ENCODE results near the gene MAP1B.
"Not testable (repeated sequence)": the region's sequence is repeated elsewhere in the genome, so short reads cannot be mapped to it uniquely, and the experiment has no call there.

MAP1B gene

DNA sequence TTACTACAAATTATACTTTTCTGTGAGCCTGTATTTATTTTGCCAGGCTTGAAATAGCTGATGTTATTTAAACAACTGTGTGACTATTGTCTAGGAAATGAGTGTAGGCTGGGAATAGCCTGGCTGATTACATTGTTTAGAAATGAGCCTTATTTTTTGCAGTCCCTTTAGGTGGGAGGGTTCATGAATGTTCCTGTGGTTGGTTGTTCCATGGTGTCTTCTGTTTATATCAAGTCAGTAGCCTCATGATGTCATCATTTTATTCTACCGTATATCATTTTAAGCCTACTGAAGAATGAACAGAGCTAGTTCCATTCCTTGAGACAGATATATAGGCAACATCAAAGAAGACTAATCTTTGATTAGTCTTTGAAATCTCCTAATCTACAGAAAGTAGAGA lies 53.1 kb downstream of the MAP1B start:
- Histone ChIP-seq H3K36me3 (ENCODE audit: control insufficient read depth, insufficient read depth, low read length) (no peaks in the 10 kb centered on the region), H3K4me1 (ENCODE audit: control insufficient read depth, insufficient read depth, low read length) (peaks cover 4% of the 10 kb centered on the region; the same call in 1 of the 2 replicates), H3K27me3 (ENCODE audit: control insufficient read depth, insufficient read depth, low read length) (no peaks in the 10 kb centered on the region), H3K9me3 (ENCODE audit: control insufficient read depth, insufficient read depth, low read length) (no peaks in the 10 kb centered on the region), H3K27ac (ENCODE audit: low read length) (no peak overlapping the region), H3K4me3 (ENCODE audit: low read length) (no peak overlapping the region)
- no CpG with 5 or more reads among the region's 1 CpG for WGBS (ENCODE audit: insufficient coverage, insufficient read length)
- no peak for DNase-seq (ENCODE audit: low read depth, low spot score)

DNA sequence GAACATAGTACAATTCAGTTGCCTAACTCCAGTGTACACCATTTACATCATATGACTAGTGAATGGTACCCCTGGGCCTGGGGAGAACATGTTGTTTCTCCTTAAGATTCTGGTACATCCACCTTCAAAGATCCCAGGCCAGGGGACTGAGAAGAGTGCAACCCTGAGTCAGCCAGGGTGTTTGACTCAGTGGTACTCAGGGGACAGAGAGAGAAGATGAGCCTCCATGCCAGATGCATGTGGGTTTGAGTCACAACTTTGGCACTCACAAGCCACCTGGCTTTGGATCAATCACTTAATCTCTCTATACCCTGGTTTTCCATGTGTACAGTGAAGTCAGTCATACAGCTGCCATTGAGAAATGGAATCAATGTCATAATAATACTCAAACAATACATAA lies 53.7 kb downstream of the MAP1B start:
- Histone ChIP-seq H3K36me3 (ENCODE audit: control insufficient read depth, insufficient read depth, low read length) (no peaks in the 10 kb centered on the region), H3K4me1 (ENCODE audit: control insufficient read depth, insufficient read depth, low read length) (peaks cover 4% of the 10 kb centered on the region; the same call in 1 of the 2 replicates), H3K27ac (ENCODE audit: low read length) (no peak overlapping the region), H3K4me3 (ENCODE audit: low read length) (no peak overlapping the region), H3K27me3 (ENCODE audit: control insufficient read depth, insufficient read depth, low read length) (no peaks in the 10 kb centered on the region), H3K9me3 (ENCODE audit: control insufficient read depth, insufficient read depth, low read length) (no peaks in the 10 kb centered on the region)
- DNase-seq (ENCODE audit: low read depth, low spot score): no peak

DNA sequence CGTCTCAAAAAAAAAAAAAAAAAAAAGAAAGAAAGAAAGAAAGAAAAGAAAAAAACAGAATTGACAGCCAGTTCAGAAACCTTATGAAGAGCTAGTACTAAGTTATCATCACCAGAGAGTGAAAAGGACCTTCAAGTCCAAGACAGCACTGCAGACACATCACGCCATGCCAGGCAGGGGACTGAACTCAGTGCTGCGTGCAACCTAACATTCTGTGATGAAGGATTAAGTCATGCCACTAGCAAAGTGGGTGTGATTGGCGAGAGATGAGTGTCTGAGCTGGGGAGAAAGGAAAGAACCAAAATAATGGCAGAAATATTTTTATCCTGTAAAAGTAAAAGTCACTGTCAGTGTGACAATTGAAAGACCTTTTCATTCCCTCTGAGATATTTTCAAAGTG lies 54.7 kb downstream of the MAP1B start:
- Histone ChIP-seq H3K27me3 (ENCODE audit: control insufficient read depth, insufficient read depth, low read length) (no peaks in the 10 kb centered on the region), H3K27ac (ENCODE audit: low read length) (no peak overlapping the region), H3K9me3 (ENCODE audit: control insufficient read depth, insufficient read depth, low read length) (no peaks in the 10 kb centered on the region), H3K36me3 (ENCODE audit: control insufficient read depth, insufficient read depth, low read length) (no peaks in the 10 kb centered on the region), H3K4me3 (ENCODE audit: low read length) (no peak overlapping the region), H3K4me1 (ENCODE audit: control insufficient read depth, insufficient read depth, low read length) (peaks cover 4% of the 10 kb centered on the region; the same call in 1 of the 2 replicates)
- WGBS (ENCODE audit: insufficient coverage, insufficient read length): no CpG with 5 or more reads among the region's 4 CpGs
- DNase-seq (ENCODE audit: low read depth, low spot score): no peak

DNA sequence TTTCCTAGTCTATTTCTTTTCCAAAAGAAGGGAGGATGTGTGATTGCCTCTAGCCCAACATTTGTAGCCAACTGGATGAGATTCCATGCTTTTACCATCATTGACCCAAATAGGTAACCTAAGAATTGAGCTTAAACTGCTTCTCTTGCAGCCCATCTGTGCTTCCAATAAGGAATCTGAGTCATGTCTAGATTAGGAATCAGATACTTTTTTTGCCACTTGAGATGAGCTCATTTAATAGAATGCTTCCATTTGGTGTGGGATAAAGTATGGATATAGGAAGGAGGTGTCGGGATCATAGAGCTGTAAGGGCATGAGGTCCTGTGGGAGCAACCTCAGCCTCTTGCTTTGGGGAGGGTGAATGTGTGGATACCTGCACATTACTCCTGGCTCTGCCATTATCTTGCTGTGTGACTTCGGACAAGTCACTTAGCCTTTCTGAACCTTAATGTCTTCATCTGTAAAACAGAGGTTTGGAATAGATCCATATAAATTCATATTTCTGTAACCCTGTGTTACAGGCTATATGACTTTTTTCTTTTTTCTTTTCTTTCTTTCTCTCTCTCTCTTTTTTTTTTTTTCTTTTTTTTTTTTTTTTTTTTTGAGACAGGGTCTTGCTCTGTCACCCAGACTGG lies 56.2 kb downstream of the MAP1B start:
- Histone ChIP-seq H3K4me3 (ENCODE audit: low read length) (no peak overlapping the region), H3K9me3 (ENCODE audit: control insufficient read depth, insufficient read depth, low read length) (no peaks in the 10 kb centered on the region), H3K36me3 (ENCODE audit: control insufficient read depth, insufficient read depth, low read length) (no peaks in the 10 kb centered on the region), H3K27ac (ENCODE audit: low read length) (no peak overlapping the region), H3K4me1 (ENCODE audit: control insufficient read depth, insufficient read depth, low read length) (peaks cover 7% of the 10 kb centered on the region), H3K27me3 (ENCODE audit: control insufficient read depth, insufficient read depth, low read length) (no peaks in the 10 kb centered on the region)
- WGBS (ENCODE audit: insufficient coverage, insufficient read length): no CpG with 5 or more reads among the region's 2 CpGs
- no peak for DNase-seq (ENCODE audit: low read depth, low spot score)

DNA sequence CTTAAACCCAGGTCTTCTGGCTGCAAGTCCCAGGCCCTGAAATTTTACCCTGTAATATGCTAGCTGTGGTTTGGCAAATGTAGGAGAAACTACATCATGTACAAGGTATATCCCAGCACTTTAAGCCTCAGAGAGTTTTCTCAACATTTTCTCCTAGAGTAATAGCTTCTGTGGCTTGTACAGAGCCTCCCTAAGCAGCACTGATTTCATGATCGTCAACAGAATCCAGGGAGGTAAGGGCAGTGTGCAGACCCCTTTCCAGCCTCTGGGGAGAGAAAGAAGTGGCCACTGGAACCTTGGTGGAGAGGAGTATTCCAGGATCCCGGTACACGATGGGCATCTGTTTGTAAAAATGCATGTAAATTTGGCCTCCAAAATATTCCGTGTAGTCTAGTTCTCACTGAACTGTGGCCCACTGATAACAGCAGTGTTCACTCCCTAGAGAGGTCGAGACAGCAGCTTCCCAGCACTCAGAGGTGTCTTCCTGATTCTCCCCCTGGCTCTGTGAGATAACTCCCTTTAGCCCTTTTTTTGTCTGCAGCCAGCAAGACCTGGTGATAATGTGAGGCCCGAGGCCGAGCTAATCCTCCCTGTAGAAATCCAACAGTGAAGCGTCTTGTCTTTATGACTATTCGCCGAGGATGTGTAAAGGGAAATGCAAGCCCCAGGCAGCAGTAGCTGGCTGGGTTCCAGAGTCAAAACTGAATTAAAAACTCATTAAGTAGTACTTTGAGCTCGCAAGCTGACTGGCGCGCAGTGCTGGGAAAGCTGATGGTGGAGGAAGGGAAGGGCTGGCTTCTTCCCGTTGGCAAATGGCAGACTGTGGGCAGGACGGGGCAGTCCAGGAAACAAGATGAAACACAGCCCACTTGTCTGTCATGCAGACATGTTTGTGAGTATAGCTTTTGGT lies 59.0 kb downstream of the MAP1B start:
- H3K9me3 ChIP-seq (ENCODE audit: control insufficient read depth, insufficient read depth, low read length): no peaks in the 10 kb centered on the region
- H3K4me1 ChIP-seq (ENCODE audit: control insufficient read depth, insufficient read depth, low read length): peaks cover 7% of the 10 kb centered on the region
- DNase-seq (ENCODE audit: low read depth, low spot score): peak; percentile 13
- H3K27ac ChIP-seq (ENCODE audit: low read length): no peak overlapping the region
- no peak overlapping the region for H3K4me3 ChIP-seq (ENCODE audit: low read length)
- no peaks in the 10 kb centered on the region for H3K36me3 ChIP-seq (ENCODE audit: control insufficient read depth, insufficient read depth, low read length)
- H3K27me3 ChIP-seq (ENCODE audit: control insufficient read depth, insufficient read depth, low read length): no peaks in the 10 kb centered on the region
- no CpG with 5 or more reads among the region's 15 CpGs for WGBS (ENCODE audit: insufficient coverage, insufficient read length)

DNA sequence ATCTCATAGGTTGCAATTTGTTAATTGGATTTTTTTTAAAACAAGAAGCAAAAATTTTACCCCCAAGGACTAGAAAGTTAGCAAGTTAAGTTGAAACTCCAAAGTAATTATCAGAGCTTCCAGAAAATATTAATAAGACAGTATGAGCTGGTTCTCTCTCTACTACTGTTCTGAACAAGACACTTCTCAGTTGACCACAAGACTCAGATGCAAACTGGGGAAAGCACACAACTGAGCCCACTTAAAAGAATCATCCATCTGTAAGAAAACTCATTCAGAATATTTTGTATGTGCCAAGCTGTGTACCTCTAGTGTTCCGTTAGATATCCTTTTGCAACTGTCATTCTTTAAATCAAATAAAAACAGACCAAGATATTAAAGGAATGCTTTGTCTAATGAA lies 60.0 kb downstream of the MAP1B start:
- Histone ChIP-seq H3K9me3 (ENCODE audit: control insufficient read depth, insufficient read depth, low read length) (no peaks in the 10 kb centered on the region), H3K4me3 (ENCODE audit: low read length) (no peak overlapping the region), H3K36me3 (ENCODE audit: control insufficient read depth, insufficient read depth, low read length) (no peaks in the 10 kb centered on the region), H3K4me1 (ENCODE audit: control insufficient read depth, insufficient read depth, low read length) (peaks cover 7% of the 10 kb centered on the region), H3K27me3 (ENCODE audit: control insufficient read depth, insufficient read depth, low read length) (no peaks in the 10 kb centered on the region), H3K27ac (ENCODE audit: low read length) (no peak overlapping the region)
- no peak for DNase-seq (ENCODE audit: low read depth, low spot score)
- WGBS (ENCODE audit: insufficient coverage, insufficient read length): no CpG with 5 or more reads among the region's 1 CpG

DNA sequence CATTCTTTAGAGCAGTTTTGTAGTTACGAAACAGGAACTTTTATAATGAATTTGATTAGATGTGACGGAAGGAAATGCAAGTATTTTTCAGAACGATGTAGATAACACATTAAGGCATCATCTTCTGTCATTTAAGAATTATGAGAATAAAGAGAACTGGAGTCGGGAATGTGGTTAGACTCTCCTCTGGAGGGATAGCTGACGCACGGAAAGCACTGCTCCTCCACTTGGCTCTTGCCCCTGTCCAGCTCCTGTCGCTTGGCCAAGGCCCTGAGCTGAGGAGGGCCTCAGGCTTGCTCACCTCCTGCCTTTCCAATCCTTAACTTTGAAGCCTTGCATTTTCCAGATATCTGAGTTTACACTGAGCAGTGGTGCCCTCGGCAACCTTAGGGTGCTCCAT lies 60.5 kb downstream of the MAP1B start:
- no peak overlapping the region for H3K4me3 ChIP-seq (ENCODE audit: low read length)
- H3K27me3 ChIP-seq (ENCODE audit: control insufficient read depth, insufficient read depth, low read length): no peaks in the 10 kb centered on the region
- whole genome bisulfite sequencing (ENCODE audit: insufficient coverage, insufficient read length): 100% methylated on average over 3 of the region's 8 CpGs
- no peaks in the 10 kb centered on the region for H3K36me3 ChIP-seq (ENCODE audit: control insufficient read depth, insufficient read depth, low read length)
- H3K27ac ChIP-seq (ENCODE audit: low read length): no peak overlapping the region
- H3K4me1 ChIP-seq (ENCODE audit: control insufficient read depth, insufficient read depth, low read length): peaks cover 7% of the 10 kb centered on the region
- H3K9me3 ChIP-seq (ENCODE audit: control insufficient read depth, insufficient read depth, low read length): no peaks in the 10 kb centered on the region
- no peak for DNase-seq (ENCODE audit: low read depth, low spot score)

DNA sequence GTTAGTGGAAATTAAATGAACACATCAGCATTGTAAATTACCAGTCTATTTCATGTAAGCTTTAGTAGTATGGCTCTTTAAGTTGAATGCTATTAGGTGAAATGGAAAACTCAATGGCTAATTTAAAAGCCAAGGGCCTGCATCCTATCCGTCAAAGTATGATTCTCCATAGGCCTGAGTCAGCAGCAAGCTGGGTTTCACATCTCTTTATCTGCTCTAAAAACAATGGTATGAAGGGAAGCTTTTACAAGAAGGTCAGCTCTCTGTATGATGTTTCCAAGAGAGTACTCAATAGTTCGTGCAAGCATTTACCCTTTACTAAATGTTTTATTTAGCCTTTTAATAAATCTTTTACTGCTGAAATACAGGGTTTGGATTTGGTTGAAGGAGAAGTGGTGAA lies 62.8 kb downstream of the MAP1B start:
- WGBS (ENCODE audit: insufficient coverage, insufficient read length): no CpG with 5 or more reads among the region's 2 CpGs
- no peak for DNase-seq (ENCODE audit: low read depth, low spot score)
- Histone ChIP-seq H3K36me3 (ENCODE audit: control insufficient read depth, insufficient read depth, low read length) (no peaks in the 10 kb centered on the region), H3K27ac (ENCODE audit: low read length) (no peak overlapping the region), H3K9me3 (ENCODE audit: control insufficient read depth, insufficient read depth, low read length) (no peaks in the 10 kb centered on the region), H3K4me1 (ENCODE audit: control insufficient read depth, insufficient read depth, low read length) (peaks cover 7% of the 10 kb centered on the region), H3K4me3 (ENCODE audit: low read length) (no peak overlapping the region), H3K27me3 (ENCODE audit: control insufficient read depth, insufficient read depth, low read length) (no peaks in the 10 kb centered on the region)

DNA sequence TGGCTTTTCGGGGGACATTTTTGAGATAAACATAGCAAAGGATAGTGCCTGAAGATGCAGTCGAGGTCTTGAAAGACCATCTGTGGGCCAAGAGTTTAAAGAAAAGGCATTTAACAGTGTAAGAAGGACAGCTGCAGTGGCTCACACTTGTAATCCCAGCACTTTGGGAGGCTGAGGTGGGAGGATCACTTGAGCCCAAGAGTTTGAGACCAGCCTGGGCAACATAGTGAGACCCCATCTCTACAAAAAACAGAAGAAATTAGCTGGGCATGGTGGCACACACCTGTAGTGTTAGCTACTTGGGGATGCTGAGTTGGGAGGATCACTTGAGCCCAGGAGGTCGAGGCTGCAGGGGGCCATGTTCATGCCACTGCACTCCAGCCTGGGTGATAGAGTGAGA lies 63.9 kb downstream of the MAP1B start:
- no CpG with 5 or more reads among the region's 3 CpGs for WGBS (ENCODE audit: insufficient coverage, insufficient read length)
- not testable (repeated sequence) for H3K36me3 ChIP-seq (ENCODE audit: control insufficient read depth, insufficient read depth, low read length); DNase-seq (ENCODE audit: low read depth, low spot score); H3K9me3 ChIP-seq (ENCODE audit: control insufficient read depth, insufficient read depth, low read length); H3K27me3 ChIP-seq (ENCODE audit: control insufficient read depth, insufficient read depth, low read length); H3K4me3 ChIP-seq (ENCODE audit: low read length); H3K4me1 ChIP-seq (ENCODE audit: control insufficient read depth, insufficient read depth, low read length); H3K27ac ChIP-seq (ENCODE audit: low read length)

DNA sequence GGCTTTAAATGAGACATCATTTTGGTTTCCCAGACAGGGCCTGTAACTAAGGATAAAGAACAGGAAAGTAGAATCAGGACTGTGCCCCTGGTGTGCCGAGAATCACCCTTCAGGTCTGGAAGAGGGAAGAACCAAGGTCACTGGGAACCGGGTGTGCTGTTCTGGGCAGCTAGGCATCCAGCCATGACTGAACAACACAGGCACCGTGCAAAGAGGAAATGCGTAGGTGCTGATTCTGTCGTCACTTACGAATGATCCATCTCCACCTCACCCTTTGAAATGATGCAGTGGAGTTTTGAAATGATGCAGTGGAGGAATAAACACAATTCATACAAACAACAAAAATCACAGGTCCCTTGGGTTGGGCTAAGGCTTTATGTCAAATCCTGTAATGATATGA lies 64.4 kb downstream of the MAP1B start:
- Histone ChIP-seq H3K27me3 (ENCODE audit: control insufficient read depth, insufficient read depth, low read length) (no peaks in the 10 kb centered on the region), H3K36me3 (ENCODE audit: control insufficient read depth, insufficient read depth, low read length) (no peaks in the 10 kb centered on the region), H3K4me1 (ENCODE audit: control insufficient read depth, insufficient read depth, low read length) (peaks cover 4% of the 10 kb centered on the region), H3K27ac (ENCODE audit: low read length) (no peak overlapping the region), H3K9me3 (ENCODE audit: control insufficient read depth, insufficient read depth, low read length) (no peaks in the 10 kb centered on the region), H3K4me3 (ENCODE audit: low read length) (no peak overlapping the region)
- DNase-seq (ENCODE audit: low read depth, low spot score): no peak
- no CpG with 5 or more reads among the region's 6 CpGs for WGBS (ENCODE audit: insufficient coverage, insufficient read length)

DNA sequence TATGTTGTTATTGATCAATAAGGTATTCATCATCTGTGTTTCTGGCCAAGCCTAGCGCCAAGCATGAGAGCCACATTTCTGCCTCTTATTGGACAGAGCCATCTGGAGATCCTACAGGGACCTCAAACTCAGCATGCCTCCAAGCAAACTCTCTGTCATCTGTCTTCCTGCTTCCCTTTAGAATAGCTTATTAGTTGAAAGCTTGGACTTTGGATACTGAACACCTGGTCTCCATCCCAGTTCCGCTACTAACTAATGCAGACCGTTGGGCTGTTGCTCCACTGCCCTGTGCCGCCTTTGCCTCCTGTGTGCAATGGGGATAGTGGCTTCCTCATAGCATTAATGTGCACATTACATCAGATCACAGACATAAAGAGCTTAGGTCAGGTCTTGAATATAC lies 65.5 kb downstream of the MAP1B start:
- H3K36me3 ChIP-seq (ENCODE audit: control insufficient read depth, insufficient read depth, low read length): no peaks in the 10 kb centered on the region
- no peaks in the 10 kb centered on the region for H3K27me3 ChIP-seq (ENCODE audit: control insufficient read depth, insufficient read depth, low read length)
- no peaks in the 10 kb centered on the region for H3K9me3 ChIP-seq (ENCODE audit: control insufficient read depth, insufficient read depth, low read length)
- no peak overlapping the region for H3K4me3 ChIP-seq (ENCODE audit: low read length)
- DNase-seq (ENCODE audit: low read depth, low spot score): no peak
- peaks cover 3% of the 10 kb centered on the region for H3K4me1 ChIP-seq (ENCODE audit: control insufficient read depth, insufficient read depth, low read length)
- WGBS (ENCODE audit: insufficient coverage, insufficient read length): no CpG with 5 or more reads among the region's 4 CpGs
- H3K27ac ChIP-seq (ENCODE audit: low read length): no peak overlapping the region

Measured in iPS DF 6.9 (cell line).